Measurements from ENCODE around the gene GSC.
"Not testable (repeated sequence)": the region's sequence is repeated elsewhere in the genome, so short reads cannot be mapped to it uniquely, and the experiment has no call there.

Gene GSC

GRCh38 chr14:94769391-94770250 lies at the start of gene GSC:
Gene GSC (minus strand): TSS chr14:94770113. CDS start chr14:94770015, 98 bp downstream.
- DNase-seq (ENCODE audit: low spot score): no peak

- DNase-seq (ENCODE audit: low spot score): no peak
Observed at GRCh38 chr14:94819531-94819930, 49.6 kb upstream of the GSC start.

GRCh38 chr14:94816113-94816512 lies 46.2 kb upstream of the GSC start:
- no peak for DNase-seq (ENCODE audit: low spot score)

GRCh38 chr14:94805680-94806288 lies 35.9 kb upstream of the GSC start:
- no peak for DNase-seq (ENCODE audit: low spot score)

GRCh38 chr14:94801225-94801624 lies 31.3 kb upstream of the GSC start:
- DNase-seq (ENCODE audit: low spot score): no peak

GRCh38 chr14:94800764-94801163 lies 30.9 kb upstream of the GSC start:
- DNase-seq (ENCODE audit: low spot score): not testable (repeated sequence)

GRCh38 chr14:94797887-94798286 lies 28.0 kb upstream of the GSC start:
- DNase-seq (ENCODE audit: low spot score): no peak

GRCh38 chr14:94796278-94796677 lies 26.4 kb upstream of the GSC start:
- DNase-seq (ENCODE audit: low spot score): no peak

- no peak for DNase-seq (ENCODE audit: low spot score)
Observed at GRCh38 chr14:94795372-94795771, 25.5 kb upstream of the GSC start.

- DNase-seq (ENCODE audit: low spot score): no peak
Observed at GRCh38 chr14:94793901-94794300, 24.0 kb upstream of the GSC start.

- DNase-seq (ENCODE audit: low spot score): no peak
Observed at GRCh38 chr14:94787655-94788054, 17.7 kb upstream of the GSC start.

GRCh38 chr14:94787092-94787491 lies 17.2 kb upstream of the GSC start:
- DNase-seq (ENCODE audit: low spot score): no peak

GRCh38 chr14:94780536-94781399 lies 10.9 kb upstream of the GSC start:
- DNase-seq (ENCODE audit: low spot score): no peak

- DNase-seq (ENCODE audit: low spot score): no peak
Observed at GRCh38 chr14:94779713-94780112, 9.8 kb upstream of the GSC start.

GRCh38 chr14:94775871-94776210 lies 5.9 kb upstream of the GSC start:
- no peak for DNase-seq (ENCODE audit: low spot score)

- DNase-seq (ENCODE audit: low spot score): no peak
Observed at GRCh38 chr14:94775091-94775870, 5.4 kb upstream of the GSC start.

- no peak for DNase-seq (ENCODE audit: low spot score)
Observed at GRCh38 chr14:94774344-94775090, 4.6 kb upstream of the GSC start.

- no peak for DNase-seq (ENCODE audit: low spot score)
Observed at GRCh38 chr14:94773655-94774343, 3.9 kb upstream of the GSC start.

- DNase-seq (ENCODE audit: low spot score): no peak
Observed at GRCh38 chr14:94773061-94773648, 3.2 kb upstream of the GSC start.

- no peak for DNase-seq (ENCODE audit: low spot score)
Observed at GRCh38 chr14:94772548-94772947, 2.6 kb upstream of the GSC start.
